Hepatocyte (in vitro differentiated cells): ENCODE results near the gene CNPPD1.

ENCODE experiments used
- CTCF ChIP-seq: fragments of 200-600 bp; sonication (generic); IDR thresholded peaks from 2 replicates; pipeline ENCODE4 v1.5.1; 2016; ENCODE audit warnings: antibody characterized with exemption, mild to moderate bottlenecking; ENCODE audit not compliant: poor library complexity
- EZH2 ChIP-seq: fragments of 200-600 bp; sonication (generic); IDR thresholded peaks from 2 replicates; pipeline ENCODE4 v1.6.1; 2016; ENCODE audit warnings: antibody characterized with exemption, mild to moderate bottlenecking, borderline replicate concordance
- EZH2phosphoT487 ChIP-seq: fragments of 200-600 bp; sonication (generic); IDR thresholded peaks from one replicate; pipeline ENCODE4 v1.6.1; 2018; ENCODE audit warnings: antibody characterized with exemption, mild to moderate bottlenecking, low read depth, moderate library complexity; ENCODE audit not compliant: unreplicated experiment, severe bottlenecking

GRCh38 chr2:219182331-219183150 lies 5.8 kb upstream of the CNPPD1 start:
- TF ChIP-seq CTCF (no peak), EZH2 (no peak), EZH2phosphoT487 (no peak)
